Fibroblast of lung (primary cell): ENCODE results near the gene OXA1L.

ENCODE experiments used
- CTCF ChIP-seq, 2 donors: IDR thresholded peaks in 1 of 2; conservative IDR thresholded peaks in 1 of 2; 1 replicate in 1 of 2; 2 replicates in 1 of 2; pipeline ENCODE4 v1.5.1; 2011 to 2012; ENCODE audit warnings: low read length in 2 of 2, control low read depth in 1 of 2, inconsistent platforms in 1 of 2, low read depth in 1 of 2, mild to moderate bottlenecking in 1 of 2
- EZH2 ChIP-seq: IDR thresholded peaks from 2 replicates; pipeline ENCODE4 v1.5.1; 2012; ENCODE audit warnings: low read length, control low read depth, mild to moderate bottlenecking; ENCODE audit errors: missing control alignments

DNA sequence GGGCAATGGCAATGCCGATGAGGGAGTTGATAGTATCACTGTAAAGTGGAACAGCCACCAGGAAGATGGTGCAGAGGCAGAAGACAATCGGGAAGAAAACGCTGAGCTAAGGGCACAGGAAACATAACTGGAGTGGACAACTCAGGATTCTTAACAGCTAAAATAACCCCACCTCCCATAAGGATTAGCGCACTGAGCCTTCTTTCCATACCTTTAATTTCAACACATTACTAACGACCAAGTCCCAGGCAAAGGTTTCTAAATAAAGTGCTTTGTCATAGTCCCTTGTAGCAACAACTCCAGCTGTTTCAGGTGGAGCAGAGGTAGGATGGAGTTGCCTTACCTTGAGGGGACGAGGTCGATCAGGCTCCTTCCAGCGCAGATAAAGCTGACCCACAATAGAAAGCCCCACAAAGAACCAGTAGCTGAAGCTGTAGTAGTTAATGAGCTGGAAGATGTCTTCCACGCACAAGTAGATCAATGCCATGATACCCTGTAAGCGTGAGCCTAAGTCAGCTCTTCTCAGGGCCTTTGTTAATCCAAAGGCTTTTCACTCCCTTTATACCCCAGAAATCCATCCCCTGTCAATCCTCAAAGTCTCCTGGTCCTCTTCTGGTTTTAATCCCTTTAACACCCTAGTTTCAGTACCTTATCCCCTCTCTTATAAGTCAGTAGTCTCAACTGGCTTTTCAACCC, 7.7 kb downstream of the OXA1L start:
- TF ChIP-seq CTCF (conservative IDR thresholded peaks at IDR 0.05 in 1 of 2, IDR thresholded peaks at IDR 0.05 in 1 of 2; ENCODE audit: low read depth in 1 of 2, low read length in 2 of 2), result no peak
- TF ChIP-seq EZH2, result no peak
